BE2C (cell line): ENCODE measurements around the gene SCARB1.

Experiments
- DNase-seq: peaks from one replicate; pipeline ENCODE4 v3.0.0-alpha.2; 2020
- H3K27me3 ChIP-seq: fragments of 250-450 bp; sonication (Bioruptor Pico); 2 replicates; pipeline ENCODE4 v1.5.1; 2020; ENCODE audit warnings: mild to moderate bottlenecking
- H3K36me3 ChIP-seq: fragments of 250-450 bp; sonication (Bioruptor Pico); 2 replicates; pipeline ENCODE4 v1.5.1; 2020; ENCODE audit warnings: mild to moderate bottlenecking
- H3K4me1 ChIP-seq: fragments of 250-450 bp; sonication (Bioruptor Pico); 2 replicates; pipeline ENCODE4 v1.5.1; 2020
- H3K4me3 ChIP-seq: 2 replicates; pipeline ENCODE4 v1.5.1; 2011; ENCODE audit warnings: low read depth, low read length
- H3K9me3 ChIP-seq: fragments of 250-450 bp; sonication (Bioruptor Pico); 2 replicates; pipeline ENCODE4 v1.5.1; 2020
- TF ChIP-seq, protein P1 (sequence below): IDR thresholded peaks from 2 replicates; pipeline ENCODE4 v1.5.1; 2012; ENCODE audit warnings: mild to moderate bottlenecking, low read depth, low read length

The SCARB1 gene

GRCh38 chr12:124817076-124818000, 46.3 kb downstream of the SCARB1 start:
- Histone ChIP-seq H3K4me3 (no peak overlapping the region), H3K4me1 (no peaks in the 10 kb centered on the region), H3K9me3 (no peaks in the 10 kb centered on the region), H3K36me3 (peaks cover 48% of the 10 kb centered on the region), H3K27me3 (no peaks in the 10 kb centered on the region)
- no peak for DNase-seq
- TF ChIP-seq, protein P1, sequence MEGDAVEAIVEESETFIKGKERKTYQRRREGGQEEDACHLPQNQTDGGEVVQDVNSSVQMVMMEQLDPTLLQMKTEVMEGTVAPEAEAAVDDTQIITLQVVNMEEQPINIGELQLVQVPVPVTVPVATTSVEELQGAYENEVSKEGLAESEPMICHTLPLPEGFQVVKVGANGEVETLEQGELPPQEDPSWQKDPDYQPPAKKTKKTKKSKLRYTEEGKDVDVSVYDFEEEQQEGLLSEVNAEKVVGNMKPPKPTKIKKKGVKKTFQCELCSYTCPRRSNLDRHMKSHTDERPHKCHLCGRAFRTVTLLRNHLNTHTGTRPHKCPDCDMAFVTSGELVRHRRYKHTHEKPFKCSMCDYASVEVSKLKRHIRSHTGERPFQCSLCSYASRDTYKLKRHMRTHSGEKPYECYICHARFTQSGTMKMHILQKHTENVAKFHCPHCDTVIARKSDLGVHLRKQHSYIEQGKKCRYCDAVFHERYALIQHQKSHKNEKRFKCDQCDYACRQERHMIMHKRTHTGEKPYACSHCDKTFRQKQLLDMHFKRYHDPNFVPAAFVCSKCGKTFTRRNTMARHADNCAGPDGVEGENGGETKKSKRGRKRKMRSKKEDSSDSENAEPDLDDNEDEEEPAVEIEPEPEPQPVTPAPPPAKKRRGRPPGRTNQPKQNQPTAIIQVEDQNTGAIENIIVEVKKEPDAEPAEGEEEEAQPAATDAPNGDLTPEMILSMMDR = no peak

DNA sequence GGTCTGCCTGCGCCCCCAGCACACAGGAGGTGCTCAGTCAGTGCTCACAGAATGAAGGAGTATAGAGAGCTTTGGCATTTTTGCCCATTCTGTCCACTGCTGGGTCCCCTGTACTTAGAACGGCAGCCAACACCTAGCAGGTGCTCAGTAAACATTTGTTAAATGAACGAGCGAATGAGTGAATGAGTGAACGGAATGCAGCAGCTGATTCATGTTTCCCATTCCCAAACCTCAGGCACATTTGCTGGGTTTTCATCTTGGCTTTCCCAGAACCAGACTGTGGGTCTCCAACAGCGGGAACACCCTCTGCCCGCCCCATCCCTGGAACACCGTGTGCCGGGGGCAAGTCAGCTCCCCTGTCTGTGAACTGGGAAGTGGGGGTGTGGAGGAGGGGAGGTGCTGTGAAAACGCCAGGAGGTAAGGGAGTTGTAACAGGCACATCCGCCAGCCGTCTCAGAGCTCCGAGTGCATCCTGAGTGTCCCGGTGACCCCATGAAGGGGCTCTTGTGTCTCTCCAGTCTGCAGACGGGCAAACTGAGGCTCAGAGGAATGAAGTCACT, 47.3 kb downstream of the SCARB1 start:
- no peak for DNase-seq
- no peak overlapping the region for H3K4me3 ChIP-seq
- TF ChIP-seq, protein P1 = no peak
- H3K27me3 ChIP-seq = no peaks in the 10 kb centered on the region
- no peaks in the 10 kb centered on the region for H3K4me1 ChIP-seq
- H3K36me3 ChIP-seq = peaks cover 58% of the 10 kb centered on the region
- H3K9me3 ChIP-seq = no peaks in the 10 kb centered on the region

GRCh38 chr12:124814741-124815613, 48.7 kb downstream of the SCARB1 start:
- H3K27me3 ChIP-seq = no peaks in the 10 kb centered on the region
- no peak overlapping the region for H3K4me3 ChIP-seq
- no peaks in the 10 kb centered on the region for H3K4me1 ChIP-seq
- peaks cover 61% of the 10 kb centered on the region for H3K36me3 ChIP-seq
- DNase-seq = no peak
- no peaks in the 10 kb centered on the region for H3K9me3 ChIP-seq
- TF ChIP-seq, protein P1 = no peak

DNA sequence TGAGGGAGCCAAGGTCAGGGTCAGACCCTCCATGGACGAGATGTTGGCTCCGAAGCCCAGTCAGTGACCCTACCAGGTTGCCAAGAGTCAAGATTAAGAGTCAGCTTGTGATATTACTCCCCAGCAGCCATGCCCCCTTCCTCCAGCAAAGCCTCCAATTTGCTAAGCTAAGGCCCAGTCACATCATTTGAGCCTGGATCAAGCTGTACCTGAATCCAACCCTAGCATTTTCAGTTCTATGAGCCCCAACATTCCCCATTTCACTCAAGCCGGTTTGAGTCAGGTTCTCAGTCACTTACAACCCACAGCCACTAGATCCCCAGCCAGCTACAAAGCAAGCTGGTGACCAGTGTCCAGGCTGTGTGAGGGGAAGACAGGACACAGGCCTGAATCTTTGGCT, 49.9 kb downstream of the SCARB1 start:
- Histone ChIP-seq H3K36me3 (peaks cover 67% of the 10 kb centered on the region), H3K9me3 (no peaks in the 10 kb centered on the region), H3K27me3 (no peaks in the 10 kb centered on the region), H3K4me1 (no peaks in the 10 kb centered on the region), H3K4me3 (no peak overlapping the region)
- TF ChIP-seq, protein P1 = no peak
- DNase-seq = no peak

- H3K36me3 ChIP-seq = peaks cover 67% of the 10 kb centered on the region
- no peak overlapping the region for H3K4me3 ChIP-seq
- 0 out of 2 replicates have a peak, but pooled peaks cover under 1% of the 10 kb centered on the region for H3K4me1 ChIP-seq
Observed at GRCh38 chr12:124812979-124813378, 50.7 kb downstream of the SCARB1 start.

More at GRCh38 chr12:124812979-124813378, 50.7 kb downstream of the SCARB1 start:
- Histone ChIP-seq H3K27me3 (no peaks in the 10 kb centered on the region), H3K9me3 (no peaks in the 10 kb centered on the region)
- no peak for DNase-seq
- TF ChIP-seq, protein P1 = no peak
